Adrenal gland (tissue), 12 donors: ENCODE results near the gene ADM2. TPM values are rescaled to one million over a fixed set of nuclear protein-coding genes. Genes with fewer than 3 reads are reported as not detected.
A peak's percentile ranks its signal among the peaks of the same experiment; 100 is the strongest.

ENCODE experiments used
- DNase-seq, 7 donors: peaks; one replicate each; pipeline ENCODE4 v3.0.0-alpha.2; 2019 to 2020
- H3K27ac ChIP-seq, 5 donors: fragments of 200-600 bp; sonication (generic) in 4 of 5; 1 replicate in 3 of 5; 2 replicates in 2 of 5; pipeline versions ENCODE4 v1.5.1 to v1.8.0; 2016 to 2020; ENCODE audit warnings: mild to moderate bottlenecking in 1 of 5
- H3K27me3 ChIP-seq: fragments of 200-600 bp; 2 replicates; pipeline ENCODE4 v1.8.0; 2021
- H3K36me3 ChIP-seq, 2 donors: fragments of 200-600 bp; replicated peaks in 1 of 2; 1 replicate in 1 of 2; 2 replicates in 1 of 2; pipeline versions ENCODE4 v1.5.1 to v1.8.0; 2018 to 2022
- H3K4me1 ChIP-seq, 2 donors: fragments of 200-600 bp; replicated peaks in 1 of 2; 1 replicate in 1 of 2; 2 replicates in 1 of 2; pipeline versions ENCODE4 v1.5.1 to v1.8.0; 2018 to 2021
- H3K4me3 ChIP-seq, 4 donors: fragments of 200-600 bp; sonication (generic) in 3 of 4; one replicate each; pipeline ENCODE4 v1.5.1; 2016 to 2018
- H3K9me3 ChIP-seq, 3 donors: fragments of 200-600 bp; sonication (generic) in 1 of 3; replicated peaks in 1 of 3; 1 replicate in 2 of 3; 2 replicates in 1 of 3; pipeline versions ENCODE4 v1.5.1 to v1.8.0; 2016 to 2021
- POLR2A ChIP-seq, 2 donors: fragments of 450-650 bp; IDR thresholded peaks; one replicate each; pipeline ENCODE4 v1.6.1; 2017; ENCODE audit warnings: antibody characterized with exemption in 2 of 2, mild to moderate bottlenecking in 2 of 2, moderate library complexity in 1 of 2
- WGBS, 4 donors: extraction: QIAGEN DNeasy Blood & Tissue Kit in 2 of 4; methylation state at CpG; one replicate each; pipeline versions ENCODE4 v1.1.5 to v1.1.7; 2013 to 2017; 5-methylcytosine and 5-hydroxymethylcytosine counted together
- intact Hi-C, 2 donors: fragments of 100-400 bp; cut with DNase I; formaldehyde crosslinking; loops; one replicate each; pipeline versions ENCODE4 v1.14.1 to v1.15.0; 2022 to 2023
- polyA plus RNA-seq, 3 donors: library from polyadenylated mRNA; stranded (reverse); fragments of 200-250 nt in 2 of 3; fragments of 350-450 nt in 1 of 3; fragmentation: Illumina TruSeq in 1 of 3; extraction: RNeasy Lipid Tissue Mini Kit (QIAGEN cat#74804) in 1 of 3; gene quantifications; one replicate each; pipeline ENCODE4 v1.2.3, GENCODE V29; 2013 to 2014
- total RNA-seq, 9 donors: library from RNA; depleted of rRNA in 4 of 9; stranded (reverse); fragments of >200 nt in 4 of 9; fragments of 120-200 nt in 1 of 9; fragmentation: NEBNext Ultra II Directional in 1 of 9; extraction: Animal tissue kit (Norgen Biotek cat#: 25700) in 1 of 9; gene quantifications; one replicate each; pipeline versions ENCODE4 v1.1.0 to v1.2.4, GENCODE V29; 2013 to 2023
- TF ChIP-seq, protein P1 (sequence below), 6 experiments: fragments of 450-650 bp in 4 of 6; fragments of 200-600 bp in 2 of 6; sonication (generic) in 1 of 6; IDR thresholded peaks; 1 replicate in 5 of 6; 2 replicates in 1 of 6; pipeline versions ENCODE4 v1.5.1 to v1.8.0; 2016 to 2021; ENCODE audit warnings: antibody characterized with exemption in 6 of 6, mild to moderate bottlenecking in 2 of 6, moderate library complexity in 1 of 6
- donor health status: healthy with polysubstance abuse.
- donor health status: Bipolar disorder and iron deficiency.
- donor health status: DM: yes; HTN: yes; CAD: no.
- donor health status: DM: no; HTN: no; CAD: no.
- donor health status: DM: no; HTN: no; CAD: no.
- donor health status: DM: yes; HTN: yes; CAD: no.

The ADM2 gene
- total and polyA plus RNA-seq, 12 donors: 0.07 to 0.54 (median 0.25) TPM; not detected in 5

DNA sequence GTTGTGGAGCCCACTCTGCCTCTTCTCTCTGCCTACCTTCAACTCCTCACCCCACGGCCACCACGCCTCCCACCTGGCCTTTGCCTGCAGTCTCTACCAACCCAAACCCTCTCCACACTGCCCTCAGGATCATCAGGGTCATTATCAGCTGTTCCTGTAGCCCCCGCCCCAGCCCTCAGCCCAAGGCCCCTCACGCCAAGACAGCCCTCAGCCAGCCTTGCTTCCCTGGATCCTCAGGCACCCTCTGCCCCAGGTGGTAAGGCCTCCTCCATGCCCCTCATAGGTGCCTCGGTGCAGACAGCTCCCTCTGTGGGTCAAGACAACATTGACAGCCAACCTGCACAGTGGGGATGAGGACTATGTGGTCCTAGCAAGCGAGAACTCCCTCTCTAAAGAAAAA, 8.3 kb upstream of the ADM2 start:
- intact Hi-C loops: no loop called here
- no peak overlapping the region for H3K4me3 ChIP-seq

DNA sequence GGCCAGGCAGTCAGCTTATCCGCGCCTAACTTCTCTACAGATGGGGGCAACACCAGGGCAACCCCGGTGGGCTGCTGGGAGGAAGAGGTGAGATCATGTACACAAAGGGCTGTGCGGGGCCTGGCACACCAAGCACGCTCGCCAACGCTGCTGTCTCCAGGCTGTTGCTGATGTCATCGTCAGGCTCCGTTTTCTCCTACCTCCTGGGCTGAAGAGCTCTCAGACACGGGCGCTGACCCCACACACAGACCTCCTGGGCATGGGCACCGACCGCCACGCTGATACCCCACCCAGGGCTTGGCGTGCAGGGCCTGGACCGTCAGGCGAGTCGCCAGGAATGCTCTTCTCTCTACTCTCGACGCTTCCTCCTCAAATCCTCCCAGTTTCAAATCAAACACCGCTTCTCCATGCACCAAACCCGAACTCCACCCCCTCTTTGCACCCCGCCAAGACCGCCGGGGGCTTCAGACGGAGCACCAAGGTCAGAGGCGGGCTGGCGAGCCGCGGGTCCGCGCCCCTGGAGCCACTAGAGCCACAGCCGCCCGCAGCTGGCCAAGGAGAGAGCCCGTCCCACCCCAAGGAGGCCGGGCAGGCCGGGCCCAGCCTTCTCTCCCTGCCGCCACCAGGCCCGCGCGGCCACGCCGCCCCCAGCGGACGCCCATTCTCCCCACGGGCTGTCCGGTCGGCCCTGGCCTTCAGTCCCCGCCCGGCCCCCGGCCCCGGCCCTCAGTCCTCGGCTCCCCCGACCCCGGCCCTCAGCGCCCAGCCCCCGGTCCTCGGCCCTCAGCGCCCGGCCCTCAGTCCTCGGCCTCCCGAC, 7.3 kb upstream of the ADM2 start:
- Histone ChIP-seq H3K9me3 (no peaks in the 10 kb centered on the region), H3K27me3 (no peaks in the 10 kb centered on the region), H3K27ac (peak overlapping the region in 4 of 5 donors; percentile 50 to 94 (median 79)), H3K36me3 (no peaks in the 10 kb centered on the region), H3K4me3 (peak overlapping the region; percentile 1 to 99 (median 55)), H3K4me1 (peaks cover 30 to 54% of the 10 kb centered on the region in 2 donors)
- intact Hi-C loops: no loop called here
- peak in 6 of 7 donors; percentile 41 to 82 (median 60) for DNase-seq
- TF ChIP-seq, protein P1, sequence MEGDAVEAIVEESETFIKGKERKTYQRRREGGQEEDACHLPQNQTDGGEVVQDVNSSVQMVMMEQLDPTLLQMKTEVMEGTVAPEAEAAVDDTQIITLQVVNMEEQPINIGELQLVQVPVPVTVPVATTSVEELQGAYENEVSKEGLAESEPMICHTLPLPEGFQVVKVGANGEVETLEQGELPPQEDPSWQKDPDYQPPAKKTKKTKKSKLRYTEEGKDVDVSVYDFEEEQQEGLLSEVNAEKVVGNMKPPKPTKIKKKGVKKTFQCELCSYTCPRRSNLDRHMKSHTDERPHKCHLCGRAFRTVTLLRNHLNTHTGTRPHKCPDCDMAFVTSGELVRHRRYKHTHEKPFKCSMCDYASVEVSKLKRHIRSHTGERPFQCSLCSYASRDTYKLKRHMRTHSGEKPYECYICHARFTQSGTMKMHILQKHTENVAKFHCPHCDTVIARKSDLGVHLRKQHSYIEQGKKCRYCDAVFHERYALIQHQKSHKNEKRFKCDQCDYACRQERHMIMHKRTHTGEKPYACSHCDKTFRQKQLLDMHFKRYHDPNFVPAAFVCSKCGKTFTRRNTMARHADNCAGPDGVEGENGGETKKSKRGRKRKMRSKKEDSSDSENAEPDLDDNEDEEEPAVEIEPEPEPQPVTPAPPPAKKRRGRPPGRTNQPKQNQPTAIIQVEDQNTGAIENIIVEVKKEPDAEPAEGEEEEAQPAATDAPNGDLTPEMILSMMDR (IDR thresholded peaks at IDR 0.05): no peak
- TF ChIP-seq POLR2A (IDR thresholded peaks at IDR 0.05): peak in 1 of 2 donors; percentile 0
- 0 to 5% (median 2%) methylated on average over 22 to 62 of the region's 62 CpGs for WGBS, 4 donors

More for the DNA sequence above, 8.3 kb upstream of the ADM2 start:
- no peak for DNase-seq
- Histone ChIP-seq H3K27me3 (no peaks in the 10 kb centered on the region), H3K36me3 (no peaks in the 10 kb centered on the region), H3K4me1 (peaks cover 30 to 56% of the 10 kb centered on the region in 2 donors), H3K9me3 (no peaks in the 10 kb centered on the region), H3K27ac (peak overlapping the region in 1 of 5 donors; percentile 78)
- TF ChIP-seq, protein P1 (IDR thresholded peaks at IDR 0.05): no peak
- no peak for TF ChIP-seq POLR2A (IDR thresholded peaks at IDR 0.05)
- WGBS, 4 donors: 74 to 82% (median 77%) methylated on average over 6 of the region's 6 CpGs

DNA sequence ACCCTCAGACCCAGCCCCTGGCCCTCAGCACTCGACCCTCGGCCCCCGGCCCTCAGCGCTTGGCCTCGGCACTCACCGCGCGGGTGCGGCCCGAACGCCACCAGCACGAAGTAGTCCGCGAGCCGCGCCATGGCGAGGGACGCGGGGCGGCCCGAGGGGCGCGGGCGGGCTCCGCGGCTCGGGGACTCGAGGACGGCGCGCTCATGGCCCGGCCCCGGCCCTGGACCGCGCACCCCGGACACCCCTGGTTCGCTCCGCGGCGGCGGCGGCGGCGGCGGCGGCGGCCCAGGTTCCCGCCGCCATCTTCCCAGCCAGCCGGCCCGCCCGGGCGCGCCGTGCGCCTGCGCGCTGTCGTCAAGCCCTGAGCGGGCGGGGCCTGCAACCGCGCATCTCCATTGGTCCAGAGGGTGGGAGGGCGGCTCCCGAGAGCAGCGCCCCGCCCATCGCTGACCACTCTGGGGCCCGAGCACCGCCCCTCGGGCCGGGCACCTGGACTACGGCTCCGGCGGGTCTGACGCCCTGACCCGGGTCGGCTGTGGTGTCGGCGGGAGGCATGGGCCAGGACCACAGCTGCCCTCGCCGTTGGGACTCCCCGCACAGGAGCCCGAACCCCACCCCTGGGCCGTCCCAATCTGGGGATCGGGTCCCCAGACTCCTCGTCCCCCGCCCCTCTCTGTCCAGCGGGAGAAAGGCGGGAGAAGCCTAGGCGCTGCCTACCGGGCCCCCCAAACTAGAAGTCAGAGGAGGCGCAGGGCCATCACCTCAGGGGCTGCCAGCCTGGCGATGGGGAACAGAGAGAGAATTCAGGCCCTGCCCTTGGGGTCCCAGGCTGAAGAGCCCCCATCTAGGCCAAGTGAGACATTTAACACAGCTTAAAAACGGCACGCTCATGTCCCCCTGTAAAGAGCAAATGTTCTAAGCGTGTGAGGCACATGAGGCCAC, 6.4 kb upstream of the ADM2 start, which contains the start of gene SBF1:
TSS of gene SBF1 (minus strand) at position 326 of the 942 bp plus-strand sequence. CDS start at position 131, 195 bp downstream.
- Histone ChIP-seq H3K36me3 (no peaks in the 10 kb centered on the region), H3K4me3 (peak within 1 kb of the TSS; percentile 1 to 99 (median 55)), H3K27me3 (peaks cover under 1% of the 10 kb centered on the region), H3K4me1 (peaks cover 24 to 46% of the 10 kb centered on the region in 2 donors), H3K9me3 (no peaks in the 10 kb centered on the region), H3K27ac (peak within 1 kb of the TSS in 4 of 5 donors; percentile 50 to 94 (median 79))
- intact Hi-C loops: no loop called here
- DNase-seq: peak; percentile 89 to 95 (median 92)
- TF ChIP-seq POLR2A (IDR thresholded peaks at IDR 0.05): peak; percentile 76 to 79
- TF ChIP-seq, protein P1 (IDR thresholded peaks at IDR 0.05): no peak
- 2 to 32% (median 3%) methylated on average over 3 to 97 of the region's 97 CpGs for WGBS, 4 donors

DNA sequence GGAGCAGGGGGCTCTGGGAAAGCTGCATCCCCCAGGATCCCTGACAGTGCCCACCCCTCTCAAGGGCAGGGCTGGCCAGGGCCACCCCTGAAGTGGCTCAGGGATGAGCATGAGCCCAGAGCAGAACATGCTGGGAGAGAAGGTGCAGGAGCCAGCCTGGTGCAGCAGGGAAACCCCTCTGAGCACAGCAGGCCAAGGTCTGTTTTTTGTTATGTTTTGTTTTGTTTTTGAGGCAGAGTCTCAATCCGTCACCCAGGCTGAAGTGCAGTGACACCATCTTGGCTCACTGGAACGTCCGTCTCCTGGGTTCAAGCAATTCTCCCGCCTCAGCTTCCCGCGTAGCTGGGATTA, 5.7 kb upstream of the ADM2 start:
- no peak for DNase-seq
- no peak for TF ChIP-seq POLR2A (IDR thresholded peaks at IDR 0.05)
- TF ChIP-seq, protein P1 (IDR thresholded peaks at IDR 0.05): no peak
- 68 to 80% (median 78%) methylated on average over 6 of the region's 6 CpGs for WGBS, 4 donors

More for the DNA sequence above, 5.7 kb upstream of the ADM2 start:
- no peak overlapping the region for H3K27ac ChIP-seq
- H3K4me3 ChIP-seq: peak overlapping the region in 1 of 4 donors; percentile 99
- intact Hi-C loops: no loop called here
- H3K36me3 ChIP-seq: no peaks in the 10 kb centered on the region
- peaks cover 22 to 40% of the 10 kb centered on the region in 2 donors for H3K4me1 ChIP-seq
- no peaks in the 10 kb centered on the region for H3K9me3 ChIP-seq
- peaks cover 6% of the 10 kb centered on the region for H3K27me3 ChIP-seq
